Renal cortex interstitium (tissue), 11 donors: ENCODE results near the gene RFX4. TPM values are rescaled to one million over a fixed set of nuclear protein-coding genes. Genes with fewer than 3 reads are reported as not detected.
"Not testable (repeated sequence)": the region's sequence is repeated elsewhere in the genome, so short reads cannot be mapped to it uniquely, and the experiment has no call there.

ENCODE experiments used
- DNase-seq, 11 donors: peaks; one replicate each; pipeline ENCODE4 v3.0.0-alpha.2; 2013; ENCODE audit warnings: low read depth in 9 of 11, low spot score in 4 of 11; ENCODE audit errors: extremely low read depth in 1 of 11
- polyA plus RNA-seq, 3 donors: library from polyadenylated mRNA; unstranded; fragments of 120-200 nt; gene quantifications; one replicate each; pipeline ENCODE4 v1.2.1, GENCODE V29; 2013; ENCODE audit not compliant: insufficient read length in 3 of 3

The RFX4 gene
- polyA plus RNA-seq, 3 donors: 0.06 to 0.26 TPM; not detected in 1

GRCh38 chr12:106715582-106715981 lies 132.8 kb downstream of the RFX4 start:
- DNase-seq: no peak

GRCh38 chr12:106717673-106718072 lies 134.9 kb downstream of the RFX4 start:
- no peak for DNase-seq

GRCh38 chr12:106719879-106720278 lies 137.1 kb downstream of the RFX4 start:
- DNase-seq: no peak

DNA sequence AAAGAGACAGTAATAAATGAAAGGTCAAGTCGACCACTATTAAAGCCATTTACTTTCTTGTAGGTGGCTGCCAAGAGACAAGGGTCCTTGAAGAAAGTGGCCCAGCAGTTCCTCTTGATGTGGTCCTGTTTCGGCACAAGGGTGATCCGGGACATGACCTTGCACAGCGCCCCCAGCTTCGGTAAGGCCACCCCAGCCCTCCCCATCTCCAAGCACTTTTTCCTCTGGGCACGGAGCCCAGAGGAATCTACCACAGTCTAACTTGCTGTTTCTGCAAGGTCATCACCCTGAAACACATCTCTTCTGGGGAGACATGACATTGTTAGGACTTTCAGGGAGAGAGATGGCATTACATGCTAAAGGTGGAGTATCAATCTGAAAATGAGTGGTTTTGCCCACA lies 137.9 kb downstream of the RFX4 start:
- DNase-seq: no peak

DNA sequence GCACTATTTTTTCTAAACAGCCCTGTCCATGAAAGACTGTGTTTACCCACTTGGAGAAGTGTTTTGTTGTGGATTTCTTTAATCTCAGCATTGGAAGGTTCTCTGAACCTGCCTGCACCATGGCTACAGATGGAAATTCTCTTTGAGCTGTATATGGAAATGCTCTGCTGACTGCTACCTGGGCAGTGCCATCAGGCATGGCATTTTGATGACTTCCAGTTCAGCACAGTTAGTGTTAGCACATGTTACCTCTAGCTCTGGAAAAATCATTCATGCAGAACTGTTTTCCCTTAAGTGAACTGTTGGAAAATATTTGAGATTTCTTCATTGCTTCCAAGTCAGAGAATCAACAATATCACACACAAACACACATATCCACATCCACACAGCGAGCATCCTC lies 139.1 kb downstream of the RFX4 start:
- DNase-seq: peak in 2 of 11 donors; percentile 20 to 24

DNA sequence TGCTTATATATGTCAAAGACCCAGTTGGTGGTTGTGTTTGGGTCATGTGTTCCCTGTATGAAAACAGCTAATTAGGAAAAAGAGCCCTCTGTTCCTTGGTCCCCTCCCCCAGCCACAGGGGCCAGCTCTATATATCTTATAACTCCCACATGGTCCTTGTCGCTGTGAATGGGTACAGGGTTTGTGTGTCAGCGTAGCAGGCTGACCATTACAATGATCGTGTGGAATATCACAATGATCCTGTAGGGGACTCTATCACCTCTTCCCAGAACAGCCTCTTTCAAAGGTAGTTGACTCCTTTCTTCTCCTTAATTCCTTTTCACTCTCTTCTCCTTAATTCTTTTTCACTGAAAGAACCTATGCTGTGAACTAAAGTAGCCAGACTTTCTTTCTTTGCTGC lies 140.0 kb downstream of the RFX4 start:
- DNase-seq: no peak

GRCh38 chr12:106723416-106723815 lies 140.6 kb downstream of the RFX4 start:
- DNase-seq: no peak

GRCh38 chr12:106724116-106724515 lies 141.3 kb downstream of the RFX4 start:
- DNase-seq: no peak

- no peak for DNase-seq
These were observed 142.1 kb downstream of the RFX4 start for GRCh38 chr12:106724934-106725333.

- DNase-seq: not testable (repeated sequence)
These were observed 143.9 kb downstream of the RFX4 start for GRCh38 chr12:106726603-106727202.

DNA sequence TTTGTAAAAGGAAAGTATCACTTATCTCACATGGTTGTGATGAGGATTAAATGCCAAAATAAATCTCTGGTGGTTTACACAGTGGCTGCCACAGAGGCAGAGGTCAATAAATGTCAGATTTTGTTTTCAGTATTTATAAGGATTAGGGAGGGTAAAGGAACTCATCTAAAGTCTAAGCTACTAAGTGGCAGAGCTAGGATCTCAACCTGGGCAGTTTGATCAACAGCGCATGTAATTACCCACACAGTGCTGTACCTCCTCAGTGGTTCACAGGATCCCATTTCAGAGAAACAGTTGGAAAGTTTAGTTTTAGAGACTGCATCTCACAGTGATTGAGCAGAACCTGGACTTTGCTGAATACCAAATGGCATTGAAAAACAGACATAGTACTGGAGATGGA lies 146.8 kb downstream of the RFX4 start:
- peak in 4 of 11 donors; percentile 33 to 37 (median 36) for DNase-seq

DNA sequence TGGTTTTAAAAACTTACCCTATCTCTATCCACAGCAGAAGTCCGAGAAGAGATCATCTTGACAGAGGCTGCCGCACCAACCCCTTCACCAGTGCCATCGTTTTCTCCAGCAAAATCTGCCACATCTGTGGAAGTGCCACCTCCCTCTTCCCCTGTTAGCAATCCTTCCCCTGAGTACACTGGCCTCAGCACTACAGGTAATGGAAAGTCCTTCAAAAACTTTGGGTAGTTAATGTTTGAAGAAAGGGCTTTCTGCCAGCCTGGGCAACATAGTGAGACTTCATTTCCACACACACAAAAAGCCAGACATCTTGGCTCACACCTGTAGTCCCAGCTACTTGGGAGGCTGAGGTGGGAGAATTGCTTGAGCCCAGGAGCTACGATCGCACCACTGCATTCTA lies 150.1 kb downstream of the RFX4 start:
- no peak for DNase-seq

- DNase-seq: no peak
These were observed 150.9 kb downstream of the RFX4 start for GRCh38 chr12:106733660-106734059.

DNA sequence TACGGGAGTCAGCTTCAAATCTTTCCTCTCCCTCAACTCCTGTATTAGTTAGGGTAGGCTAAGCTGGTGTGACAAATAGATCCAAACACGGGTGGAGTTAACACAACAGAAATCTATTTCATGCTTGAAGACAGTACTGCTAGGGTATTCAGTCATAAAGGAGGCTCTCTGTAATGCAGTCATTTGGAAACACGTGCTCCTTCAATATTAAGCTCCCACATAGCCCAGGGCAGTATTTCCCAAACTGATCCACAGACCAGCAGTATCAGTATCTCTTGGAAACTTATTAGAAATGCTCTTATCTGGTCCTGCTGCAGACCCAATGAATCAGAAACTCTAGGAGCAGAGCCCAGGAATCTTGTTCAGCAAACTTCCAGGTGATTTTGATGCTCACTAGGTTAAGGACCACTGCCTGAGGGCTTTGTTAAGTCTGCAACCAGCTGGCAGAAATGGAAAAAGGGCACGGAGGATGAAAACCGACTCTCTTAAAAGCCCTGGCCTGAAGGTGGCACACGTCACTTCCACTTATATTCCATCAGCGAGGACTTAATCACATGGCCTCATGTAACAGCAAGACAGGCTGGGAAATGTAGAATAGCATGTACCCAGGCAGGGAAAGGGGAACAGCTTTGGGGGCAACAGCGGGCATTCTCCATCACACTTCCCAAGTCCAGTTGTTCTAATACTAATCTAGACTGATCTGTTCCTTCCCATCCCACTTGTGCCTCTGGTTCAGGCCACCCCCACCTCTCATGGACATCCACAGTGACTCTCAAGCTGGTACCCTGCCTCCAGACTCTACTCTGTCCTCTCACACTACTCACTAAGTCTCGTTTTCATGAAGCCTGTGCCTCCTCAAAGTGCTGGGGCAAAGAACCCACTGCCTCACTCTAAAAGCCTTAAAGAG lies 153.5 kb downstream of the RFX4 start:
- no peak for DNase-seq

GRCh38 chr12:106739318-106739717 lies 156.5 kb downstream of the RFX4 start:
- no peak for DNase-seq

GRCh38 chr12:106739815-106740530 lies 157.2 kb downstream of the RFX4 start:
- DNase-seq: no peak

DNA sequence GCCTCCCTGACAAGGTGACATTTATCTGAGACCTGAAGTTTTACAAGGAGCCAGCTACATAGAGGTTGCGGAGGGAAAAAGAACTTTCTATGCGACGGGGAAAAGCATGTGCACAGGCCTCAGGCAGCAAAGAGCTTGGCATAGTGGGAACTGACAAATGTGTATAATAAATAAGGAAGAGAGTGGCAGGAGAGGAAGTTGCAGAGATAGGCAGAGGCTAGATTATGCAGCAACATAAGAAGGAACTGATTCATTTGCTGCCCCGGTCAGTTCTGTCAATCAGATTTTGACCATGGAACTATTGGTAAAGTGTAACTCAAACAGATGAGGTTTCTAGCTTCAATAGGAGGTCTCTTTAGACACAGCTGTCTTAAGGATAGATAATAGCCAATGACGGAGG lies 158.0 kb downstream of the RFX4 start:
- DNase-seq: no peak

DNA sequence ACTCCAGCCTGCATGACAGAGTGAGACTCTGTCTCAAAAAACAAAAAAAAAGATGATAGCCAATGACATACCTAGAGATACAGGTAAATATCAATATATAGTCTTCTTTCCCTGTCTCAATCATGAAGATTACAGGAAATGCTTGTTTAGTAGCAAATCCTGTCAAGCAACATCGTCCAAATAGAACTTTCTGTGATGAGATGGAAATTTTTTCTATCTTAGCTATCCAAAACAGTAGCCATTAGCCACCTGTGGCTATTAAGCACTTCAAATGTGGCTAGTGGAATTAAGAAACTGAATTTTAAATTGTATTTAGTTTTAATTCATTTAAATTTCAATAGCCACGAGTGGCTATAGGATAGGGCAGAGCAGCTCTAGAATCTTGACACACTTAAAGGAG lies 158.4 kb downstream of the RFX4 start:
- no peak for DNase-seq

- DNase-seq: no peak
These were observed 160.6 kb downstream of the RFX4 start for GRCh38 chr12:106743270-106743988.
